ENCODE data around the gene ZSCAN5B. TPM values are rescaled to one million over a fixed set of nuclear protein-coding genes. Genes with fewer than 3 reads are reported as not detected.

Gene ZSCAN5B
- total and polyA plus RNA-seq, 2 of the 13 experiments (the other 11 are each of a cell fraction or from before 2014, with no cell fraction given): not detected

DNA sequence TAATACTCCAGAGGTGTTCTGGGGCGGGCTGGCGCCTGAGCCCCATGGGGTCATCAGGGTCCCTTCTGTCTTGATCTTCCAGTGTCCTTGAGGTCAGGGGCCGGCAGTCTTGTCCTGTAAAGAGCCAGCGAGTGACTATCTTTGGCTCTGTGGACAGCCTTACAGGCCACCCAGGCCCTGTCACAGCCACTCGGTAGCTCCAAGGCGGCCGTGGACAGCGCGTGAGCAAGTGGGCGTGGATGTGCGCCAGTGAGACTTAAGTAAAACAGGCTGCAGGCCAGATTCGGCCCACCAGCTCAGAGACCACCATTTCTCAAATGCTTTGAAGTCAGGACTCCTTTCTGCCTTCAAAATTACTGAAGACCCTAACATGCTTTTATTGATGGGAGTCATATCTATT is 52.8 kb downstream of the ZSCAN5B start:
- DNase-seq (ENCODE audit: low spot score): no peak
- in situ Hi-C loops (cut with HindIII; ENCODE audit: extremely low pct_ligation_motif_present, low pct_unique_long_range_greater_than_20kb) (no loop called here), intact Hi-C loops (cut with micrococcal nuclease; ENCODE audit: unreplicated experiment) (no loop called here)
- peak; percentile 53 for TF ChIP-seq RBFOX2 (IDR thresholded peaks at IDR 0.05; ENCODE audit: low read depth, low read length)
- no peak for TF ChIP-seq SP2 (CRISPR knock-in tag; IDR thresholded peaks at IDR 0.05)
- TF ChIP-seq MED8 (CRISPR knock-in tag; IDR thresholded peaks at IDR 0.05; ENCODE audit: insufficient replicate concordance): no peak
- no peak for TF ChIP-seq KDM4B (CRISPR knock-in tag; IDR thresholded peaks at IDR 0.05)
- CTCF ChIA-PET (ENCODE audit: low intra/inter-chr PET ratio, low total read pairs): no interaction called here
- H3K9me3 ChIP-seq (ENCODE audit: low read length): no peaks in the 10 kb centered on the region
- no peak overlapping the region for H3K27ac ChIP-seq (ENCODE audit: extremely low read length, insufficient read depth, low read length)
- 0 out of 2 replicates have a peak overlapping the region, but pooled peaks have one; percentile 2 for H3K4me2 ChIP-seq (ENCODE audit: low read depth, low read length)
- H3K27me3 ChIP-seq (ENCODE audit: control insufficient read depth in 1 of 2, insufficient read depth in 2 of 2, low read length in 2 of 2): no peaks in the 10 kb centered on the region; a peak in 1 of 5 replicates
- ATAC-seq: no peak
- H3K4me1 ChIP-seq (ENCODE audit: insufficient read depth, low read length): peaks cover 50% of the 10 kb centered on the region
- peaks cover 44% of the 10 kb centered on the region for H3K79me2 ChIP-seq (ENCODE audit: insufficient read depth, low read length)
- no TSS peak for BruUV-seq (replicated peaks)
- H4K20me1 ChIP-seq (ENCODE audit: insufficient read depth, low read length): peaks cover 9% of the 10 kb centered on the region; the same call in 1 of the 2 replicates
- POLR2A ChIA-PET: interaction anchor here (2.4 to 4.9 kb wide), 2 partner anchors 9 to 24 kb away, joined by 7 to 52 read pairs; partner anchors contain the start of gene ZNF787
- H2AFZ ChIP-seq (ENCODE audit: low read length): no peak overlapping the region
- no peak for FAIRE-seq
- H3K36me3 ChIP-seq (replicated peaks in 1 of 2; ENCODE audit: control insufficient read depth in 1 of 2, insufficient read depth in 2 of 2, low read length in 2 of 2): peaks cover 8 to 29% of the 10 kb centered on the region in 2 experiments; a peak in 4 of 5 replicates
- H3K4me3 ChIP-seq (replicated peaks in 1 of 3; ENCODE audit: insufficient read depth in 1 of 3, low read depth in 2 of 3, low read length in 3 of 3): no peak overlapping the region
- over 99% methylated on average over 8 of the region's 12 CpGs for WGBS (ENCODE audit: low lambda C conversion rate)
- no peak overlapping the region for H3K9ac ChIP-seq (ENCODE audit: insufficient read depth, low read depth, low read length)

DNA sequence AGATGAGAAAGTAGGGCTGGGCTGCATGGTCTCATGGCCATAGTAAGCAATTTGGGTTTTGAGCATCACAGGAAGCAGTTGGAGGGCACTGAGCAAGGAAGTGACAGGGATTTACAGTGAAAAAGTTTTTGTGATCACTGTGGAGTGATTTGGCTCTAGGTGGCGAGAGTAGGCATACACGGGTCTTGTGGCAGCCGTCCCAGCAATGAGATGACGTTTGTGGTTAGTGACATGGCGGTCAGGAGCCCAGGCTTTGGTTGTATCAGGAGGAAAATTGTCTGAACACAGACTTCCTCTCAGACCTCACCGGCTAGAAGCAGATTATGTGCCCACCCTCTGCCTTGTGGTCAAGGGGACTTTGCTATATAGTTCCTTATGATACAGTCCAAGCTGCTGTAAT is 53.2 kb downstream of the ZSCAN5B start:
- Histone ChIP-seq H3K4me1 (ENCODE audit: insufficient read depth, low read length) (peaks cover 54% of the 10 kb centered on the region), H3K27me3 (ENCODE audit: control insufficient read depth in 1 of 2, insufficient read depth in 2 of 2, low read length in 2 of 2) (no peaks in the 10 kb centered on the region; a peak in 1 of 5 replicates), H4K20me1 (ENCODE audit: insufficient read depth, low read length) (peaks cover 5% of the 10 kb centered on the region; the same call in 1 of the 2 replicates), H3K36me3 (replicated peaks in 1 of 2; ENCODE audit: control insufficient read depth in 1 of 2, insufficient read depth in 2 of 2, low read length in 2 of 2) (peaks cover 8 to 25% of the 10 kb centered on the region in 2 experiments; a peak in 4 of 5 replicates), H2AFZ (ENCODE audit: low read length) (no peak overlapping the region), H3K79me2 (ENCODE audit: insufficient read depth, low read length) (peaks cover 40% of the 10 kb centered on the region), H3K4me2 (ENCODE audit: low read depth, low read length) (no peak overlapping the region), H3K27ac (ENCODE audit: extremely low read length, insufficient read depth, low read length) (peak overlapping the region; percentile 100), H3K9me3 (ENCODE audit: low read length) (no peaks in the 10 kb centered on the region), H3K9ac (ENCODE audit: insufficient read depth, low read depth, low read length) (peak overlapping the region; percentile 98; the same call in 1 of the 2 replicates), H3K4me3 (replicated peaks in 1 of 3; ENCODE audit: insufficient read depth in 1 of 3, low read depth in 2 of 3, low read length in 3 of 3) (no peak overlapping the region)
- no TSS peak for BruUV-seq (replicated peaks)
- TF ChIP-seq, protein P1, sequence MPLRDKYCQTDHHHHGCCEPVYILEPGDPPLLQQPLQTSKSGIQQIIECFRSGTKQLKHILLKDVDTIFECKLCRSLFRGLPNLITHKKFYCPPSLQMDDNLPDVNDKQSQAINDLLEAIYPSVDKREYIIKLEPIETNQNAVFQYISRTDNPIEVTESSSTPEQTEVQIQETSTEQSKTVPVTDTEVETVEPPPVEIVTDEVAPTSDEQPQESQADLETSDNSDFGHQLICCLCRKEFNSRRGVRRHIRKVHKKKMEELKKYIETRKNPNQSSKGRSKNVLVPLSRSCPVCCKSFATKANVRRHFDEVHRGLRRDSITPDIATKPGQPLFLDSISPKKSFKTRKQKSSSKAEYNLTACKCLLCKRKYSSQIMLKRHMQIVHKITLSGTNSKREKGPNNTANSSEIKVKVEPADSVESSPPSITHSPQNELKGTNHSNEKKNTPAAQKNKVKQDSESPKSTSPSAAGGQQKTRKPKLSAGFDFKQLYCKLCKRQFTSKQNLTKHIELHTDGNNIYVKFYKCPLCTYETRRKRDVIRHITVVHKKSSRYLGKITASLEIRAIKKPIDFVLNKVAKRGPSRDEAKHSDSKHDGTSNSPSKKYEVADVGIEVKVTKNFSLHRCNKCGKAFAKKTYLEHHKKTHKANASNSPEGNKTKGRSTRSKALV (CRISPR knock-in tag; IDR thresholded peaks at IDR 0.05): no peak
- TF ChIP-seq, protein P2, sequence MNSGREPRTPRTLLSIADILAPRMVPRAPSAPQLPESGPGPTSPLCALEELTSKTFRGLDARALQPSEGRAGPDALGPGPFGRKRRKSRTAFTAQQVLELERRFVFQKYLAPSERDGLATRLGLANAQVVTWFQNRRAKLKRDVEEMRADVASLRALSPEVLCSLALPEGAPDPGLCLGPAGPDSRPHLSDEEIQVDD (CRISPR knock-in tag; IDR thresholded peaks at IDR 0.05; ENCODE audit: borderline replicate concordance): no peak
- TF ChIP-seq, protein P3, sequence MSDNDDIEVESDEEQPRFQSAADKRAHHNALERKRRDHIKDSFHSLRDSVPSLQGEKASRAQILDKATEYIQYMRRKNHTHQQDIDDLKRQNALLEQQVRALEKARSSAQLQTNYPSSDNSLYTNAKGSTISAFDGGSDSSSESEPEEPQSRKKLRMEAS (IDR thresholded peaks at IDR 0.05): no peak
- TF ChIP-seq POLR2A (IDR thresholded peaks at IDR 0.05; ENCODE audit: insufficient read depth in 1 of 2, low read depth in 2 of 2, low read length in 2 of 2): 0 out of 4 replicates have a peak, but pooled peaks of 1 of the 2 experiments have one; percentile 18
- TF ChIP-seq, protein P4, sequence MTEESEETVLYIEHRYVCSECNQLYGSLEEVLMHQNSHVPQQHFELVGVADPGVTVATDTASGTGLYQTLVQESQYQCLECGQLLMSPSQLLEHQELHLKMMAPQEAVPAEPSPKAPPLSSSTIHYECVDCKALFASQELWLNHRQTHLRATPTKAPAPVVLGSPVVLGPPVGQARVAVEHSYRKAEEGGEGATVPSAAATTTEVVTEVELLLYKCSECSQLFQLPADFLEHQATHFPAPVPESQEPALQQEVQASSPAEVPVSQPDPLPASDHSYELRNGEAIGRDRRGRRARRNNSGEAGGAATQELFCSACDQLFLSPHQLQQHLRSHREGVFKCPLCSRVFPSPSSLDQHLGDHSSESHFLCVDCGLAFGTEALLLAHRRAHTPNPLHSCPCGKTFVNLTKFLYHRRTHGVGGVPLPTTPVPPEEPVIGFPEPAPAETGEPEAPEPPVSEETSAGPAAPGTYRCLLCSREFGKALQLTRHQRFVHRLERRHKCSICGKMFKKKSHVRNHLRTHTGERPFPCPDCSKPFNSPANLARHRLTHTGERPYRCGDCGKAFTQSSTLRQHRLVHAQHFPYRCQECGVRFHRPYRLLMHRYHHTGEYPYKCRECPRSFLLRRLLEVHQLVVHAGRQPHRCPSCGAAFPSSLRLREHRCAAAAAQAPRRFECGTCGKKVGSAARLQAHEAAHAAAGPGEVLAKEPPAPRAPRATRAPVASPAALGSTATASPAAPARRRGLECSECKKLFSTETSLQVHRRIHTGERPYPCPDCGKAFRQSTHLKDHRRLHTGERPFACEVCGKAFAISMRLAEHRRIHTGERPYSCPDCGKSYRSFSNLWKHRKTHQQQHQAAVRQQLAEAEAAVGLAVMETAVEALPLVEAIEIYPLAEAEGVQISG (CRISPR knock-in tag; IDR thresholded peaks at IDR 0.05): 0 out of 2 replicates have a peak, but pooled peaks have one; percentile 22
- no peak for TF ChIP-seq FIP1L1 (IDR thresholded peaks at IDR 0.05; ENCODE audit: borderline replicate concordance, insufficient read depth, low read depth, low read length)
- CTCF ChIA-PET (ENCODE audit: low intra/inter-chr PET ratio, low total read pairs): no interaction called here
- POLR2A ChIA-PET: interaction anchor here (2.4 to 4.9 kb wide), 2 partner anchors 9 to 23 kb away, joined by 7 to 52 read pairs; partner anchors contain the start of gene ZNF787
- ATAC-seq (no peak), FAIRE-seq (no peak), DNase-seq (ENCODE audit: low spot score) (no peak)
- 95% methylated on average over 6 of the region's 6 CpGs for WGBS (ENCODE audit: low lambda C conversion rate)
- in situ Hi-C loops (cut with HindIII; ENCODE audit: extremely low pct_ligation_motif_present, low pct_unique_long_range_greater_than_20kb): no loop called here
- intact Hi-C loops (cut with micrococcal nuclease; ENCODE audit: unreplicated experiment): no loop called here
